Measurements from ENCODE around the gene CLDN18. TPM values are rescaled to one million over a fixed set of nuclear protein-coding genes. Genes with fewer than 3 reads are reported as not detected.

CLDN18 gene
- total RNA-seq, 1 donor from 2014 or later, result not detected

DNA sequence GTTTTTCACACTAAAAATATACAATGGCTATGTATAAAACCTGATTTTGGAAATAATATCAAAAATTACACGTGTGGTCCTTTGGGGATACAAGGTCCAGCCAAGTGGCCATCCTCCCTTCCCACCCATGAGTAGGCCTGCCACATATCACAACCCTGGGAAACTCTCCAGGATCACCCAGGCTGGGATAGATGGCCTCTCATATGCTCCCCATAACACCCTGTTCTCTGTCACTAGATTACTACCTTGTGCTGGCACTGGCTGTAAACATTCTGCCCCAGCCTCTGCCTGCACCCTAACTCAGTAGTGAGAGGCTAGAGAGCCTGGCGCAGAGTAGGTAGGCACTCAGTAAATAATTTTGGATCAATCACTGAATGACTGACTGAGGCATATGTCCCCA, 52.1 kb downstream of the CLDN18 start:
- no peak for DNase-seq (ENCODE audit: low read depth)

DNA sequence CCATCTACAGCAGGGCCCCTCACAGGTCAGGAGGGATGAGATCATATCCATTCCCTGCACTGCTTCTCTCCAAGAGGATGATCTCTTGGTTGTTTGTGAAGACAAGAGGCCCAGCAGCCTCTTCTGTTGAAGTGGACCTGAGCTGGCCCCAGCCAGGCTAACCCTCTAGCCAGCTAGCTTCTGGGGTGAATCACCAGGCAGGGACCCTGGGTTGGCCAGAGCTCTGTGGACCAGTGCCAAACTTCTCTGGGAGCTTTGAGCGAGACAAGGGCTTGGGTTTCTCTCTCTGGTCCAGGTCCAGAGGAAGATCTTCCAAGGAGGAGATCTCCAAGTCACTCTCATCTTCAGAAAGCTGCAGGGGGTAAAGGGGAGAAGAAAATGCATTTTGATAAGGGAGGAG, 52.7 kb downstream of the CLDN18 start:
- peak; percentile 78 for DNase-seq (ENCODE audit: low read depth)

DNA sequence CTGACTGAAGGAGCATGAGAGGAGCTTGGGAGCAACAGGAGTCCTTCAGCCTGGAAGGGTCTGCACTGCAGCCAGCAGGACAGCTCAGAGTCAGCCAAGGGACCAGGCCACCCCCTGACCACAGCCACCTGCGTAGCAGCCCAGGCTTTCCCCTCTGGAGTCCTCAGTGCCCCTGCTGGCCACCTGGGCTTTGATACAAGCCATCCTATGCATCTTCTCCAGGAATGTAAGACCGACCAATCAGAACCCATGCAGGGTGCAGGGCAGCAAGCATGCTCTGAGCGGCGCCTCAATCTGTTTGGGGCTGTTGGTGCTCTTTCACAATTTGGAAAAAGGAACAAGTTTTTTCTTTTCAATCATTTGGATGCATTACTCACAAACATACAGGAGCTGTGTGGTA, 53.5 kb downstream of the CLDN18 start:
- no peak for DNase-seq (ENCODE audit: low read depth)

DNA sequence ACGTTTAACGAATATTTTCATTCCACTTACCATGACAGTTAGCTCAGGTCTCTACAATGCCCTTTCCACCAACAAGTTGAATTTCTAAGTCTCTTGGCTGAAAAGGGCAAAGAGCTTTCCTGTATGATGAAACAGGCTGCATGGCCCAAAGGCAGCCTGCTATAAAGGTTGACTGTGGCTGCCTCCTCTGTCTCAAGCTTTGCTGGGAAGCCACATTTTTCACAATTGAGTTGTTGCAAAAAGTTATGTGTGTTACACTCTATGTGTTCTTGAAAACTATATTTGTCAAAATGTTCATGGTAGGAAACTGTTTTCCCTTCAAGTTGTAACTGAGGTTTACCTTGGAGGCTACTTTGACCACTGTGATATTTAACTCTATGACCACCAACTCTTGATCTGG, 56.0 kb downstream of the CLDN18 start:
- DNase-seq (ENCODE audit: low read depth), result no peak

DNA sequence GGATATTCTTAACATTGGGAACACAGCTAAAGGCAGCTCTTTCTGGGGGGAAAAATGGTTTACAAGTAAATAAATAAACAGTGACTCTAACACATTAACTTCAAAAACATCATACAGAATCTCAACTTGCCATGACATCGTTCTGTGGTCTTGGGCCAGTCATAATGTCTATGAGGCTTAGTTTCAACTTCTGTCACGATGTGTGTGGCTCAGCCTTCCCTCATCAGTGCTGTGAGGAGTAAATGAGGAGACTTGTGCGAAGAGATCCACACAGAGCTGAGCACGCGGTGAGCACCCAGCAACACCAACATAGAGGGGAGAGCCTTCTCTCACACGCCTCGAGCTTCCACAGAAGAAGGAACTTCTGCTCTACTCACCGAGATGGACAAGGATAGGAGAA, 56.4 kb downstream of the CLDN18 start:
- DNase-seq (ENCODE audit: low read depth), result no peak

DNA sequence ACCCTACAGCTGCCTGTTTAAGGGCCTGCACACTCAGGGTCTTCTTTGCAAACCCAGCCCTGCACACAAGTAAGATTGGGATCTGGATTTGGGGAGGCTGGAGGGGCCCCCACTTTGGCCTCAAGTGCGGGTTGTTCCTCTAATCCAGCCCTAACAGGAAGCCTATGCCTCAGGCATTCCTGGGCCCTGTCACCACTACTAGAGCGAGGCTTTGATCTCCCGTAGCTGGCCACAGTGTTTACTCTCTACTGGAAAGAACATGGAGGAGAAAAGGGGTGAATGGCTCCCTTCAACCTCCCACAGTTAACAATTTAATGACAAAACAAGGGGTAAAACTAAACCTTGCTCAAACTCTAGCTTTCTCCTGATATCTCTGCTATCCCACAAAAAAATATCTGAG, 57.0 kb downstream of the CLDN18 start:
- no peak for DNase-seq (ENCODE audit: low read depth)

GRCh38 chr3:138068046-138068445, 58.1 kb downstream of the CLDN18 start:
- no peak for DNase-seq (ENCODE audit: low read depth)

- DNase-seq (ENCODE audit: low read depth), result peak; percentile 78
These were observed 58.7 kb downstream of the CLDN18 start for GRCh38 chr3:138068579-138069174.

DNA sequence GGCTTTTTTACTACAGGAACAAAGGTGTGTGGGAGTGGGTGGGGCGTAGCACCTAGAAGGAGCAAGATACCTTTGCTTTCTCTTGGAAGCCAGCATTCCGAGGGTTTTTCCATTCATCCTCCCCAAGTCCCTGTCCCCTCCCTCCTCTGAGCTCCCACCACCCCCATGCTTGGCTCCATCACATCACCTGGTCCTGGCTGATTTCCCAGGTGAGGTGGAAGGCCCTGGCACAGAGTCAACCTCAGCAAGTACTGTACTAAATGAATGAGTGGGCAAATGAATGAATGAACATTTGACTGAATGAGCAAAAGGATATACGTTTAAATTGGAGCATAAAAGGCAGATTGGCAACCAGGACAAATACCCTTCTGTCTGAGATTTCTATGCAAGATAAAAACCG, 60.0 kb downstream of the CLDN18 start:
- no peak for DNase-seq (ENCODE audit: low read depth)

DNA sequence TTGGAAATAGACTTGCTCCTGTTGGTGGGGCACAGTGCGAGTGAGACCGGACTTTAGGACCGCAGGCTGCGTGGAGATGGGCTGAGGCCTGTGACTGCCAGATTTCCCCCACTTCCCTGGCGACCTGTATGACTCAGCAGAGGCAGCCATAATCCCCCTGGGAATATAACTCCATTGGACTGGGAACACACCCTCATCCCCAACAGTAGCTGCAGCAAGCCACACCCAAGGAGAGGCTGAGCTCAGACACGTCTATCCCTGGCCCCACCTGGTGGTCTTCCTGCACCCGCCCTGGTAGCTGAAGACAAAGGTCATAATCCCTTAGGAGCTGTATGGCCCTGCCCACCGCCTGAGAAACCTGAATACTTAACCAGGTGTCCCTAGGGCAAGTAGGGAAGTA, 62.8 kb downstream of the CLDN18 start:
- no peak for DNase-seq (ENCODE audit: low read depth)

- no peak for DNase-seq (ENCODE audit: low read depth)
These were observed 68.1 kb downstream of the CLDN18 start for GRCh38 chr3:138078096-138078495.

DNA sequence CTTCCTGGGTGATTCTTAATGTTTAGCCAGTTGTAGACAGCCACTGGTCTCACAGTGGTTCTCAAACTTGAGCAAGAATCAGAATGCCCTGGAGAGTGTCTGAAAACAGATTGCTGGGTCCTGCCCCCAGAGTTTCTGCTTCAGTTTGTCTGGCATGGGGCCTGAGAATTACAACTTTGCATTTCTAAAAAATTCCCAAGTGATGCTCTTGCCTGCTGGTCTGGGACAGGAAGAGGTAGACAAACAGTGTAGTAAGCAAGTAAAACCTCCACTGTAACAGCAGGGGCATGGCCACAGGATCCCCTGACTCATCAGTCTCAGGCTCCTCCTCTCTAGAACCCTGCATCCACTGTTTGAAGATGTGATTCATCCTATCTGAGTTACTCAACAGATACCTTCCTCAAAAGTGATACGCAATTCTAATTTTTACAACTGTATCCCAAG, 69.0 kb downstream of the CLDN18 start:
- DNase-seq (ENCODE audit: low read depth), result peak; percentile 62

DNA sequence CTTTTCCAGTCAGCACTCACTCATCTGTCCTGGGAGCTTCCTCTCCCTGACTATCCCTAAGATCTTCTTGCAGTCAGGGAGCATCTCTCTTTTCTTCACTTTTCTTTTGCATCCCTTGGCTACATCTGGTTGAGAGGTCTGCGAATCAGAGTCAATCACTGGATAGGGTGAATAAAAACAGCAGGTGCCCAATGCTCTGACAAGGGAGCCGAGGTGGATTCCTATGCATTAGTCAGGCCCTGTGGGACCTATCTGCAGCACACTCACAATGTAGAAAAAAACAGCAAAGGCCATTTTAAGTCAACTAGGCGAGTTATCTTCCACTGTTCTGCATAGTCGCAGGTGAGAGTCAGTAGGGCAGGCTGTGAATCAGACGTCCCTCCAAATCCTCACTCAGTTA, 69.9 kb downstream of the CLDN18 start:
- DNase-seq (ENCODE audit: low read depth), result no peak

DNA sequence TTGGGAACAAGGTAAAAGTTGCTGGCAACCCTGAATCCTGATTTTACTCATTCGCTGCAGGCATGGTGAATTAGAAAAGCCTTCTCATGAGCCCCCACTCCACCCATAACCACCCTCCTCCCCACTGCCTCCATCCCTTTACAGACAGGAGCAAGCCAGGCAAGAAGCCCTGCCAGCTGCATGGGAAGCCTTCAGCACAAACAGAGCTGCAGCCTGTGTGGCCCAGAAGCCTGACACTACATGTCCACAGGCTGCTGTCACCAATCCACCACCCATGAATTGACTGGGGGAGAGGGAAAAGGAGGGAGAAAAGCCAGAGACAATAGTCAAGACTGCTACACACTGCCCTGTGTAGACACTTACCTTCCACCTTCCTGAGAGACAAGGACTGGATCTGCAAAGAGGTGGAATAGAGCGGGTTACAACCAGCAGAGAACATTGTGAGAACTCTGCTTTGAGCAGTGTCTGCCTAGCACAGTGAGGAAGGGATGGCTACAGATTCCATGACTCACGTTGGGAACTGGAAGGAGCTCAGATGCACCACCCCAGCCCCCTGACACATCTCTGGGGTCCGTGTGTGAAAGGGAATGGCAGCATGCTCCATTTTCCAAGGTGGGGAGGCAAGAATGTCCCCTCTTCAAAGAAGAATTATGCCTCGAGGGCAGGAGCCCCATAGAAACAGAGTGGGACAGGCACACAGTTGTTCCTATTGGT, 71.6 kb downstream of the CLDN18 start:
- no peak for DNase-seq (ENCODE audit: low read depth)

DNA sequence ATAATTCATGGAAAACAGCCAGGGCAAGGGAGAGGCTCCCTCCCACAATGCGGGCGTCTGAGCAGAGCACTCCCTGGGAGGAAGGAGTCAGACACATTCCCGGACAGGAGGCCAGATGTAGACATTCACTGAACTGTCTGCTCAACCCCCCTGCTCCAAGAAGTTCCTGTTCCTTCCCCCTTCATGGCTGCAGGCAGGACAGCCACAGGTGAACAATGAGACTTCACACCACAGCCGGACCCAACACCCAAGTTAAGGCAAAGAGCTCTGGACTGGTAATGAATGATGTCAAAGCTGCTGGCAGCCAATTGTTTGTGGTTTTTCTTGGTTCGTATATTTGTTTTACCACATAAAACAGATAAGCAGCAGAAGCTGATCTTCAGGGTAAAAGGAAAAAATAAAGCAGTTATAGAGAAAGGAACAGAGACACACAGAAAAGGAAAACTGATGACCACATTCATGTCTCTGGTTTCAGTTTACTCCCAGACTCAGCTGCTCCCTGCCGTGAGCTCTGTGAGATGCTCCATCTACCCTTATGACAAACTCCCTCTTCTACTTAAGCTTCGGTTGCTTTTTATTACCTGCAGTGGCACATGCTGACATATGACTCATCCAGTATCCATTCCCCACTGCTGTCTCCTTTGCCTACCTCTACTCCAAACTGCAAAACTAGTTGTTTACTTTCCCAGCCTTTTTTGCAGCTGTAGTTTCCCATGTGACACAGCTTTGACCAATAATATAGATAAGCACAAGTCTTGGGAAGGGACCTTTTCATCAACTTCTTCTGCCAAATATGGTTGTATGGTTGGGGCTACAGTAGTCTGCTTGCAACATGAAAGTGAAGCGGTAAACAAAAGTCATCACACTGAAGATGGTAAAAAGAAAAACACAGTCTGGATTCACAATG, 72.4 kb downstream of the CLDN18 start:
- DNase-seq (ENCODE audit: low read depth), result peak; percentile 78

- DNase-seq (ENCODE audit: low read depth), result no peak
These were observed 73.0 kb downstream of the CLDN18 start for GRCh38 chr3:138082992-138083386.

Other genes with a start within 250 kb of the CLDN18 start
- gene SOX14, start 245.8 kb upstream of the CLDN18 start, total RNA-seq, result not detected in 2 replicates
- gene DZIP1L, start 105.4 kb downstream of the CLDN18 start, total RNA-seq, result 5.5 and 10.2 TPM in 2 replicates
- not detected in 2 replicates for gene A4GNT, start 122.2 kb downstream of the CLDN18 start, total RNA-seq
- 11.2 and 11.3 TPM in 2 replicates for gene DBR1, start 164.8 kb downstream of the CLDN18 start, total RNA-seq
- gene ARMC8, start 177.1 kb downstream of the CLDN18 start, total RNA-seq, result 47.9 and 57.1 TPM in 2 replicates

All from myocyte (in vitro differentiated cells).